HepG2 (cell line): ENCODE measurements around the gene GDF7.

Experiments
- ATF7 ChIP-seq, 2 experiments: fragments of 450-650 bp in 1 of 2; sonication (generic) in 1 of 2; formaldehyde crosslinking in 1 of 2; IDR thresholded peaks; 2 replicates each; pipeline versions ENCODE4 v1.4.0 to v1.6.1; 2016 to 2020; ENCODE audit warnings: antibody characterized with exemption in 1 of 2, mild to moderate bottlenecking in 1 of 2, missing genetic modification reagents in 1 of 2
- CC2D1A ChIP-seq: sonication (generic); formaldehyde crosslinking; IDR thresholded peaks from 2 replicates; pipeline ENCODE4 v1.8.1; 2023; ENCODE audit warnings: mild to moderate bottlenecking, missing genetic modification reagents
- CTCF ChIP-seq: sonication (generic); formaldehyde crosslinking; IDR thresholded peaks from 2 replicates; pipeline ENCODE4 v1.5.0; 2020; ENCODE audit warnings: mild to moderate bottlenecking, missing genetic modification reagents, moderate library complexity
- EP300 ChIP-seq, 3 experiments: sonication (generic) in 1 of 3; formaldehyde crosslinking in 1 of 3; IDR thresholded peaks; 2 replicates each; pipeline versions ENCODE4 v1.5.1 to v1.6.1; 2011 to 2020; ENCODE audit warnings: low read depth in 2 of 3, low read length in 2 of 3, borderline replicate concordance in 1 of 3, improper control_type of control experiment in 1 of 3, mild to moderate bottlenecking in 1 of 3, missing genetic modification reagents in 1 of 3, moderate library complexity in 1 of 3
- HIVEP1 ChIP-seq: sonication (generic); formaldehyde crosslinking; IDR thresholded peaks from 2 replicates; pipeline ENCODE4 v1.4.0; 2020; ENCODE audit warnings: mild to moderate bottlenecking, missing genetic modification reagents
- PRDM10 ChIP-seq: sonication (generic); formaldehyde crosslinking; IDR thresholded peaks from 2 replicates; pipeline ENCODE4 v1.4.0; 2020; ENCODE audit warnings: low read depth, missing genetic modification reagents
- SIN3A ChIP-seq: IDR thresholded peaks from 2 replicates; pipeline ENCODE4 v1.6.1; 2011; ENCODE audit warnings: low read depth, mild to moderate bottlenecking, control low read depth, low read length, borderline replicate concordance
- TEF ChIP-seq: sonication (generic); formaldehyde crosslinking; IDR thresholded peaks from 2 replicates; pipeline ENCODE4 v1.5.0; 2020; ENCODE audit warnings: missing genetic modification reagents
- YY1 ChIP-seq: IDR thresholded peaks from 2 replicates; pipeline ENCODE4 v1.6.1; 2011; ENCODE audit warnings: low read length, low read depth, moderate library complexity, mild to moderate bottlenecking; ENCODE audit not compliant: insufficient read depth, insufficient replicate concordance
- TF ChIP-seq, protein P1 (sequence below): sonication (generic); formaldehyde crosslinking; IDR thresholded peaks from 2 replicates; pipeline ENCODE4 v1.9.0; 2021; ENCODE audit warnings: missing genetic modification reagents, mild to moderate bottlenecking, borderline replicate concordance

DNA sequence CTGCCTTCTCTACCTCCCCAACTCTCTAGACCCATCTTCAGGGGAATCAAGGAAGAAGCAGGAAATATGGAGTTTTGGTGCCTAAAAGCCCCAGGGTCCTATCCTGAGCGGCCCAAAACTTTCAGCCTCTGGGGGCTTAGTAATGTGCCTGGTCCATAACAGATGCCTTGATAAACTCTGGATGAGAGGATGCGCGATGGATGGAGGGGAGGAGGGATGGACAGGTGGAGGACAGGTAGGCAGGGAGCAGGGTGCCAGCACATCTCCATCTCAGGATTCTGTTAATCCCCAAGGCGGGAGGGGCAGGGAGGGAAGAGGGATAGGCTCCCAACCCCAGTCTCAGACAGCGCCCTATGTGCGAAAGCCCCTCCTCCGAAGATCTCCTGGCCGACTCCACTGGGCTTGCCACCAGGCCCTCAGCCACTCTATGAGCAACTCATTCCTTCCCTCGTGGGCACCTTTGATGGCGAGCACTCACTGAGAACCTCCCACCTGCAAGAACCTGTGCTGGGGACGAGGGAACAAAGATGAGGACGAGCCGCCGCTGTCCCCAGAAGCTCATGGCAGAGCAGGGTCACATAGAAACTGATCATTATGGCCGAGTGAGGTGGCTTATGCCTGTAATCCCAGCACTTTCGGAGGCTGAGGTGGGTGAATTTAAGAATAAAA is 39.1 kb upstream of the GDF7 start:
- TF ChIP-seq YY1: no peak
- no peak for TF ChIP-seq TEF (CRISPR knock-in tag)
- TF ChIP-seq SIN3A: no peak
- no peak for TF ChIP-seq HIVEP1 (CRISPR knock-in tag)
- no peak for TF ChIP-seq ATF7 (IDR thresholded peaks at IDR 0.05)
- TF ChIP-seq ATF7 (CRISPR knock-in tag; IDR thresholded peaks at IDR 0.05): no peak
- TF ChIP-seq CTCF (CRISPR knock-in tag): no peak
- TF ChIP-seq EP300 (IDR thresholded peaks at IDR 0.05; ENCODE audit: low read depth in 2 of 2, low read length in 2 of 2): no peak
- TF ChIP-seq EP300 (CRISPR knock-in tag; IDR thresholded peaks at IDR 0.05; ENCODE audit: borderline replicate concordance): no peak
- TF ChIP-seq, protein P1, sequence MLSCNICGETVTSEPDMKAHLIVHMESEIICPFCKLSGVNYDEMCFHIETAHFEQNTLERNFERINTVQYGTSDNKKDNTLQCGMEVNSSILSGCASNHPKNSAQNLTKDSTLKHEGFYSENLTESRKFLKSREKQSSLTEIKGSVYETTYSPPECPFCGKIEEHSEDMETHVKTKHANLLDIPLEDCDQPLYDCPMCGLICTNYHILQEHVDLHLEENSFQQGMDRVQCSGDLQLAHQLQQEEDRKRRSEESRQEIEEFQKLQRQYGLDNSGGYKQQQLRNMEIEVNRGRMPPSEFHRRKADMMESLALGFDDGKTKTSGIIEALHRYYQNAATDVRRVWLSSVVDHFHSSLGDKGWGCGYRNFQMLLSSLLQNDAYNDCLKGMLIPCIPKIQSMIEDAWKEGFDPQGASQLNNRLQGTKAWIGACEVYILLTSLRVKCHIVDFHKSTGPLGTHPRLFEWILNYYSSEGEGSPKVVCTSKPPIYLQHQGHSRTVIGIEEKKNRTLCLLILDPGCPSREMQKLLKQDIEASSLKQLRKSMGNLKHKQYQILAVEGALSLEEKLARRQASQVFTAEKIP: no peak
- TF ChIP-seq PRDM10 (CRISPR knock-in tag): no peak
- TF ChIP-seq CC2D1A (CRISPR knock-in tag): no peak
